Smooth muscle cell (in vitro differentiated cells): ENCODE data around the gene MACROD2. TPM values are rescaled to one million over a fixed set of nuclear protein-coding genes. Genes with fewer than 3 reads are reported as not detected.

Experiments
- DNase-seq: peaks from one replicate; lab custom pipeline; 2025; ENCODE audit not compliant: unreplicated experiment; lab: John Stamatoyannopoulos, UW
- H2AFZ ChIP-seq: fragments of 200-600 bp; sonication (generic); 2 replicates; pipeline ENCODE4 v1.6.0; 2016; ENCODE audit warnings: antibody characterized with exemption, low read depth, mild to moderate bottlenecking
- H3F3A ChIP-seq: fragments of 200-600 bp; sonication (generic); 2 replicates; pipeline ENCODE4 v1.6.0; 2017; ENCODE audit warnings: antibody characterized with exemption, low read depth
- H3K27ac ChIP-seq: fragments of 200-600 bp; sonication (generic); 2 replicates; pipeline ENCODE4 v1.5.1; 2016; ENCODE audit warnings: low read depth, mild to moderate bottlenecking
- H3K27me3 ChIP-seq: fragments of 200-600 bp; sonication (generic); 2 replicates; pipeline ENCODE4 v1.6.1; 2016; ENCODE audit warnings: low read depth, mild to moderate bottlenecking
- H3K36me3 ChIP-seq: fragments of 200-600 bp; sonication (generic); 2 replicates; pipeline ENCODE4 v1.5.1; 2016; ENCODE audit warnings: low read depth
- H3K4me1 ChIP-seq: fragments of 200-600 bp; sonication (generic); 2 replicates; pipeline ENCODE4 v1.5.1; 2016; ENCODE audit warnings: low read depth
- H3K4me2 ChIP-seq: fragments of 200-600 bp; sonication (generic); 2 replicates; pipeline ENCODE4 v1.6.0; 2016; ENCODE audit warnings: mild to moderate bottlenecking
- H3K4me3 ChIP-seq: fragments of 200-600 bp; sonication (generic); 2 replicates; pipeline ENCODE4 v1.5.1; 2016; ENCODE audit warnings: mild to moderate bottlenecking
- H3K79me2 ChIP-seq: fragments of 200-600 bp; sonication (generic); 2 replicates; pipeline ENCODE4 v1.6.0; 2016; ENCODE audit warnings: low read depth, mild to moderate bottlenecking
- H3K9ac ChIP-seq: fragments of 200-600 bp; sonication (generic); 2 replicates; pipeline ENCODE4 v1.6.0; 2016; ENCODE audit warnings: low read depth
- H3K9me3 ChIP-seq: fragments of 200-600 bp; sonication (generic); replicated peaks from 2 replicates; pipeline ENCODE4 v1.5.1; 2016; ENCODE audit warnings: low read depth
- H4K20me1 ChIP-seq: fragments of 200-600 bp; sonication (generic); 2 replicates; pipeline ENCODE4 v1.6.0; 2016; ENCODE audit warnings: low read depth
- CTCF ChIP-seq: fragments of 200-600 bp; sonication (generic); IDR thresholded peaks from 2 replicates; pipeline ENCODE4 v1.5.1; 2017; ENCODE audit warnings: borderline replicate concordance, mild to moderate bottlenecking, antibody characterized with exemption; ENCODE audit not compliant: insufficient read depth, poor library complexity, severe bottlenecking
- WGBS: methylation state at CpG from one replicate; pipeline ENCODE4 v1.1.7; 2016; ENCODE audit warnings: low lambda C conversion rate; 5-methylcytosine and 5-hydroxymethylcytosine counted together
- polyA plus RNA-seq: library from polyadenylated mRNA; unstranded; fragments of >200 nt; fragmentation: Nextera tagmentation; extraction: Ambion mirVana; gene quantifications from 2 replicates; pipeline ENCODE4 v1.2.1, GENCODE V29; 2016
- total RNA-seq: library from RNA; depleted of rRNA; stranded (reverse); fragments of >200 nt; gene quantifications from 2 replicates; pipeline ENCODE4 v1.2.3, GENCODE V29; 2014

MACROD2 gene
- total and polyA plus RNA-seq, 2 experiments from 2014 or later, result 0.04 to 0.32 TPM

GRCh38 chr20:16095226-16095625 lies 2099.9 kb downstream of the MACROD2 start:
- TF ChIP-seq CTCF, result no peak
- no peak overlapping the region for H2AFZ ChIP-seq
- WGBS, result 77% methylated on average over 2 of the region's 2 CpGs

GRCh38 chr20:16096756-16097326 lies 2101.5 kb downstream of the MACROD2 start:
- Histone ChIP-seq H3K36me3 (no peaks in the 10 kb centered on the region), H3K9me3 (no peaks in the 10 kb centered on the region), H3K4me1 (no peaks in the 10 kb centered on the region), H3K4me2 (no peak overlapping the region), H4K20me1 (no peaks in the 10 kb centered on the region), H3K79me2 (no peaks in the 10 kb centered on the region), H2AFZ (no peak overlapping the region), H3K27ac (no peak overlapping the region), H3K9ac (no peak overlapping the region), H3F3A (no peaks in the 10 kb centered on the region), H3K27me3 (peaks cover 23% of the 10 kb centered on the region), H3K4me3 (no peak overlapping the region)
- WGBS, result 88% methylated on average over 4 of the region's 4 CpGs
- no peak for DNase-seq
- no peak for TF ChIP-seq CTCF

More at GRCh38 chr20:16095226-16095625, 2099.9 kb downstream of the MACROD2 start:
- no peak for DNase-seq
- Histone ChIP-seq H3K9ac (no peak overlapping the region), H3K4me2 (no peak overlapping the region), H3K4me1 (no peaks in the 10 kb centered on the region), H4K20me1 (no peaks in the 10 kb centered on the region), H3K36me3 (no peaks in the 10 kb centered on the region), H3K27me3 (peaks cover 10% of the 10 kb centered on the region), H3K4me3 (no peak overlapping the region), H3K79me2 (no peaks in the 10 kb centered on the region), H3K27ac (no peak overlapping the region), H3K9me3 (peaks cover 7% of the 10 kb centered on the region), H3F3A (no peaks in the 10 kb centered on the region)

GRCh38 chr20:16097788-16098187 lies 2102.5 kb downstream of the MACROD2 start:
- Histone ChIP-seq H3K4me2 (no peak overlapping the region), H3K27ac (no peak overlapping the region), H3F3A (no peaks in the 10 kb centered on the region), H2AFZ (no peak overlapping the region), H3K36me3 (no peaks in the 10 kb centered on the region), H3K4me1 (no peaks in the 10 kb centered on the region), H3K9ac (no peak overlapping the region), H3K79me2 (no peaks in the 10 kb centered on the region), H3K9me3 (no peaks in the 10 kb centered on the region), H3K4me3 (no peak overlapping the region), H3K27me3 (peaks cover 28% of the 10 kb centered on the region), H4K20me1 (no peaks in the 10 kb centered on the region)
- no peak for TF ChIP-seq CTCF
- DNase-seq, result no peak
- WGBS, result 88% methylated on average over 4 of the region's 4 CpGs
